Activated CD4-positive, alpha-beta memory T cell treated with anti-CD3 and anti-CD28 coated beads for 36 hours (primary cell): ENCODE measurements around the gene HUNK. TPM values are rescaled to one million over a fixed set of nuclear protein-coding genes. Genes with fewer than 3 reads are reported as not detected.

Experiments
- CTCF ChIA-PET: fragments of 350-600 bp; sonication (Branson Sonifier 250); formaldehyde crosslinking; loops from one replicate; lab custom pipeline; 2021; ENCODE audit warnings: antibody characterized with exemption, inconsistent platforms; lab: Charles Lee
- POLR2A ChIA-PET: fragments of 350-600 bp; sonication (Branson Sonifier 250); formaldehyde crosslinking; loops from one replicate; lab custom pipeline; 2021; ENCODE audit warnings: antibody characterized with exemption; lab: Charles Lee
- DNase-seq: peaks from one replicate; pipeline ENCODE4 v3.0.0-alpha.2; 2020
- H3K27ac Mint-ChIP-seq: one replicate; pipeline ENCODE4 v1.8.0; 2021; ENCODE audit warnings: mixed read lengths
- H3K27me3 Mint-ChIP-seq: one replicate; pipeline ENCODE4 v1.8.0; 2021; ENCODE audit warnings: mixed read lengths
- H3K36me3 Mint-ChIP-seq: one replicate; pipeline ENCODE4 v1.8.0; 2021; ENCODE audit warnings: mixed read lengths
- H3K4me1 Mint-ChIP-seq: one replicate; pipeline ENCODE4 v1.8.0; 2021; ENCODE audit warnings: low read depth, mixed read lengths
- H3K4me3 Mint-ChIP-seq: one replicate; pipeline ENCODE4 v1.8.0; 2021; ENCODE audit warnings: mild to moderate bottlenecking, mixed read lengths
- H3K9me3 Mint-ChIP-seq: one replicate; pipeline ENCODE4 v1.8.0; 2021; ENCODE audit warnings: mixed read lengths
- intact Hi-C: fragments of 100-400 bp; cut with micrococcal nuclease; formaldehyde crosslinking; loops from one replicate; pipeline ENCODE4 v1.15.1; 2023
- total RNA-seq, 2 experiments: library from RNA; stranded (reverse); gene quantifications; one replicate each; pipeline ENCODE4 v1.2.3, GENCODE V29; 2021

The HUNK gene
- total RNA-seq, 2 experiments from 2014 or later, result 0.10 to 0.17 TPM

DNA sequence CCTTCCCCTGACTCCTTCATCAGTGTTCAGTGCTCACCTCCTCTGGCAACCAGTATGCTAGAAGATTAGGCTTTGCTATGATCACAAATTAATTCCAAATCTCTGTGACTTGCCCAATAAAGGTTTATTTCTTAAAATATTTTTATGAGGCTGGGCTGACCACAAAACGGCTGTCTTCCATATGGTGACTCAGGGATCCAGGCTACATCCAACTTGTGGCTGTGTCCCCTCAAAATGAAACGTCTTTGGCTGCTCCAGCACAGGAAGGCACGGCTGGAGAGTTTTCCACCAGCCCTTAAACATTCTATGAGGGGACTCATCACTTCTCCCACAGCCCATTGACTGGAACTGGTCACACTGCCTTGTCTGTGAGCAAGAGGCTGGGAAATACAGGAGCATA is 131.5 kb downstream of the HUNK start:
- no peak for DNase-seq
- no peaks in the 10 kb centered on the region for H3K36me3 Mint-ChIP-seq
- no peaks in the 10 kb centered on the region for H3K9me3 Mint-ChIP-seq
- H3K27ac Mint-ChIP-seq, result no peak overlapping the region
- no peaks in the 10 kb centered on the region for H3K4me1 Mint-ChIP-seq
- CTCF ChIA-PET, result no interaction called here
- POLR2A ChIA-PET, result no interaction called here
- intact Hi-C loops, result no loop called here
- H3K27me3 Mint-ChIP-seq, result peaks cover 8% of the 10 kb centered on the region
- H3K4me3 Mint-ChIP-seq, result no peak overlapping the region

DNA sequence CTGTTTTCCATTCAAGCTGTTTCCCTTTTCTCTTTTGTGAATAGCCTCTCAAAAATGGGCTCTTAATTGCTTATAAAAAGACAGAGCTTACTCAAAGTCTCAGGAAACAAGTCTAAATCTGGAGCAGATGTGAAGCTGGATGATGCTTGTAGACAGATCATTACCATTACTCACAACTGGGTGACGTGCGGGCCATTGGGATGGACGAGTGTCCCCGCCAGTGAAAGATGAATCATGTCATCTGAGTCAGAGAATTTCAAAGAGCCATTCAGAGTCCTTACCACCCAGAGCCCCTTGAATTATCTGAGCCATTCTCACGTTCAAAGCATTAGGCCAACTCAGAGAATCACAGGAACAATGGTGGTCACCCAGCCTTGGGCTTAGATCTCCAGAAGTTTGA is 134.6 kb downstream of the HUNK start:
- H3K27me3 Mint-ChIP-seq, result peaks cover 8% of the 10 kb centered on the region
- no peaks in the 10 kb centered on the region for H3K36me3 Mint-ChIP-seq
- POLR2A ChIA-PET, result no interaction called here
- H3K4me3 Mint-ChIP-seq, result no peak overlapping the region
- intact Hi-C loops, result no loop called here
- H3K27ac Mint-ChIP-seq, result no peak overlapping the region
- no peaks in the 10 kb centered on the region for H3K4me1 Mint-ChIP-seq
- CTCF ChIA-PET, result no interaction called here
- no peak for DNase-seq
- H3K9me3 Mint-ChIP-seq, result no peaks in the 10 kb centered on the region

DNA sequence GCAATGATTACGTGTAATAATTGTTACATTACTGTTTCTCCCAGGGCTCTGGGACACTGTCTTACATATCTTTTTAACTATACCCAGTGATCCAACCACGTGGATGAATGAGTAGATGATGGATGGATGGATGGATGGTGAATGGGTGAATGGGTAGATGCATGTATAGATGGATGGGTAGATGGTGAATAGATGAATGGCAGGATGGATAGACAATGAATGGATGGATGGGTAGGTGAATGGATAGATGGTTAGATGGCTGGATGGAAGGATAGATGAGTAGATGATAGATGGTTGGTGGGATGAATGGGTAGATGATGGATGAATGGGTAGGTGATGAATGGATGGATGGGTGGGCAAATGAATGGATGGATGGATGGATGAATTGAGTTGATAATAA is 135.9 kb downstream of the HUNK start:
- Mint-ChIP-seq H3K27ac (no peak overlapping the region), H3K4me3 (no peak overlapping the region), H3K9me3 (no peaks in the 10 kb centered on the region), H3K36me3 (no peaks in the 10 kb centered on the region), H3K4me1 (no peaks in the 10 kb centered on the region), H3K27me3 (peaks cover 7% of the 10 kb centered on the region)
- intact Hi-C loops, result no loop called here
- POLR2A ChIA-PET, result no interaction called here
- no peak for DNase-seq
- CTCF ChIA-PET, result no interaction called here

DNA sequence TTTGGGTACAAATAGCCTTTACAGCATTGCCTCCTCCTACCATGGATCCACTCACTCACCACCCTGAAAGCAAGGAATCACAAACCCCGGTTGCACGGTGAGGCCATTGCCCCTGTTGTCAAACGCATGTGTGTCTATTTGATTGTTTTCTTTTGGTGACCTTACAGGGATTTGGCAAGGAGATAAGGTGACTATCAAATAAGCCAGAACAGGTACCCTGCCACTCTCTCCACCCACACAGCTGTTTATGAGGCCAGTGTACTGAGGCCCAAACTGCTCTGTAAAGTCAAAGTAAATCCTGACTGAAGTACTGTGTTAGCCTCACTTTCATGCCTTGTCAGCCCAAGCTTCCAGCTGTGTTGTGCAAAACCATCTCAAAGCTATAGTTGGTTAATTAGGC is 136.4 kb downstream of the HUNK start:
- ChIA-PET CTCF (no interaction called here), POLR2A (no interaction called here)
- Mint-ChIP-seq H3K27me3 (peaks cover 5% of the 10 kb centered on the region), H3K36me3 (no peaks in the 10 kb centered on the region), H3K4me3 (no peak overlapping the region), H3K9me3 (no peaks in the 10 kb centered on the region), H3K4me1 (no peaks in the 10 kb centered on the region), H3K27ac (no peak overlapping the region)
- intact Hi-C loops, result no loop called here
- DNase-seq, result no peak

DNA sequence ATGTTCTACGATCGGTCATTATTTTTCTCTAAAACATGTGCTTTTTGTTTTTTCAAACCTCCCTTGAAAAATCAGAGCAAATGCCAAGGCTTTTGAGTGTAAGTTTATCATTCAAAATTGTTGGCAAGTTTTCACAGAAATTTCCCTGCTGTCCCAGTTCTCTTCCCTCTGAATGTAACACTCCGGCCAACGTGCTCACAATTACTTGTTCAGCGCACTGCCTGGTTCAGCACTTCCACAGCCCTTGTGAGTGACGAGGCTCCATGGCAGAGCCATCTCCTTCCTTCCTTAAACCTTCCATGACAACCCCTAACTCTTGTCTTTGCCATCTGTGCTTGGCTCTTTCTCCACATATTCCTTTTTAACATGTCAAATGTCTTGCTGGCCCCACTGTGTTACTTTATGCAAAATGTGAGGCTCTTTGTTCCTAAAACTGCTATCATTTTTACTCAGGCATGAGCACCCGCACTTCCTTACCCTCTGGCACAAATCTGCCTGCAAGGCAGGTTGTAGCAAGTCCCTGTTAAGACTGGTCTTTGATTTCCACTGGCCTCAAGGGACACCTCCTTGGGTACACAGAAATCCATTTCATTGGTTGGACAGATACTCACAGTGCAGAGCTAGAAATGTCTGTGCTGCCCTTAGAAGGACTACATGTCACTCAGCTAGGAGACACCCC is 142.8 kb downstream of the HUNK start:
- H3K27me3 Mint-ChIP-seq, result no peaks in the 10 kb centered on the region
- no peak overlapping the region for H3K27ac Mint-ChIP-seq
- intact Hi-C loops, result no loop called here
- CTCF ChIA-PET, result no interaction called here
- H3K4me3 Mint-ChIP-seq, result no peak overlapping the region
- H3K4me1 Mint-ChIP-seq, result no peaks in the 10 kb centered on the region
- DNase-seq, result no peak
- POLR2A ChIA-PET, result no interaction called here
- no peaks in the 10 kb centered on the region for H3K36me3 Mint-ChIP-seq
- H3K9me3 Mint-ChIP-seq, result no peaks in the 10 kb centered on the region

DNA sequence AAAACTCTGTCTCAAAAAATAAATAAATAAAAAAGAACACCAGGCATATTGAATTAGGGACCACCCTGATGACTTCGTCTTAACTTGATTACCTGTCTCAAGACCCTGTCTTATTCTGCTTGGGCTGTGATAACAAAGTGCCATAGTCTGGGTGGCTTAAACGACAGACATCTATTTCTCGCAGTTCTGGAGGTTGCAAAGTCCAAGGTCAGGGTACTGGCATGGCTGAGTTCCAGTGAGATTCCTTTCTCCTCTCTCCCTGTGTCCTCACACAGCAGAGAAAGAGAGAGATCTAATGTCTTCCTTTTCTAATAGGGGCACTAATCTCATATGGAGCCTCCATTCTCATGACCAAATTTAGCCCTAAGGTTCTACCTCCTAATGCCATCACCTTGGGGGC is 145.6 kb downstream of the HUNK start:
- intact Hi-C loops, result no loop called here
- Mint-ChIP-seq H3K4me3 (no peak overlapping the region), H3K27ac (no peak overlapping the region), H3K36me3 (no peaks in the 10 kb centered on the region), H3K27me3 (no peaks in the 10 kb centered on the region), H3K4me1 (no peaks in the 10 kb centered on the region), H3K9me3 (no peaks in the 10 kb centered on the region)
- POLR2A ChIA-PET, result no interaction called here
- CTCF ChIA-PET, result no interaction called here
- no peak for DNase-seq

DNA sequence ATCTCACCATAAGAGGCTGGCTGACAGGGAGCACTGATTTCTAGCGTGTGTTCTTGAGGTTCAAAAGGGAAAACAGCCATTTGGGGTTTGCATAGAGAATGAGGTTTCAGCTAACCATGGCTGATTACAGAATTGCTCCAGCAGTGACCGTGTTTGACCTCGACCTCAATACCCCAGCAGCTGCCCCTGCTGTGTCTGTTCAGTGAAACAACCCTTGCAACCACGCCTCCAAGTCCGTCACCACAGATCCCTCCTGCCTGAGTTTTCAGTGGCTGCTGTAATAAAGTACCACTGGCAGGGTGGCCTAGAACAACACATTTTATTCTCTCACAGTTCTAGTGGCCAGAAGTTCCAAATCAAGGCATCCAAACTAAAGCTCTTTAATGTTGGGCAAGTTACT is 147.7 kb downstream of the HUNK start:
- intact Hi-C loops, result no loop called here
- Mint-ChIP-seq H3K27ac (no peak overlapping the region), H3K4me3 (no peak overlapping the region), H3K36me3 (no peaks in the 10 kb centered on the region), H3K4me1 (no peaks in the 10 kb centered on the region), H3K27me3 (no peaks in the 10 kb centered on the region), H3K9me3 (no peaks in the 10 kb centered on the region)
- ChIA-PET POLR2A (no interaction called here), CTCF (no interaction called here)
- no peak for DNase-seq

DNA sequence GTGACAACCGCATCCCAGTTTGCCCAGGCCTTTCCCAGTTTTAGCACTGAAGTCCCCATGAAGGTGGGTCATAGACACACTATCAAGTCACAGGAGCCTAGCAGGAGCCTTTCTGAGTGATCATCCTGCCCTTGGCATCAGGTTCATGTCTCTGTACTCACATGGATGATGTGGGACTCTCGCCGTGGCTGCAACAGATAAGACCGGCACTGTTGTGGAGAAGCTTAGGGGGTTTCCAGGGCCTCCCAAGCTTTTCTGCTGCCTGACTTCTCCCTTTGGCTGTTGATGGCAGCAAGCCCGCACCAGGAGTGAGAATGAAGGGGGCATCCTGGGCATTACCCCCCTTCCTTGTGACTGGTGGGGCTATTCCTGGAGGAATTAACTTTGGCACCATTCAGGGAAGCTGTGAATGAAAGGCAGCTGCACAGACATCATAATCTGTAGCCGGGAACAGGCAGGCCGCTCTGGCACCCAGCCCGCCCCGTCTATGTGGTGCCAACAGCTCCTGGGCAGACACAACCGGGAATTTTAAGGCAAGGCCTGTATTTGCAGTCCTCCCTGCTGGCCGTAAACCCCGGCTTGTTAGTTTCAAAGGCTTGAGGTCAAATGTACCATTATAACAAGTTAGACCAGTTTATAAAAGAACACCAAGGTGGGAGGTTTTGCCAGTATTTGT is 148.6 kb downstream of the HUNK start:
- Mint-ChIP-seq H3K9me3 (no peaks in the 10 kb centered on the region), H3K27ac (no peak overlapping the region), H3K27me3 (no peaks in the 10 kb centered on the region), H3K4me3 (no peak overlapping the region), H3K36me3 (no peaks in the 10 kb centered on the region), H3K4me1 (no peaks in the 10 kb centered on the region)
- intact Hi-C loops, result no loop called here
- ChIA-PET CTCF (no interaction called here), POLR2A (no interaction called here)
- no peak for DNase-seq

DNA sequence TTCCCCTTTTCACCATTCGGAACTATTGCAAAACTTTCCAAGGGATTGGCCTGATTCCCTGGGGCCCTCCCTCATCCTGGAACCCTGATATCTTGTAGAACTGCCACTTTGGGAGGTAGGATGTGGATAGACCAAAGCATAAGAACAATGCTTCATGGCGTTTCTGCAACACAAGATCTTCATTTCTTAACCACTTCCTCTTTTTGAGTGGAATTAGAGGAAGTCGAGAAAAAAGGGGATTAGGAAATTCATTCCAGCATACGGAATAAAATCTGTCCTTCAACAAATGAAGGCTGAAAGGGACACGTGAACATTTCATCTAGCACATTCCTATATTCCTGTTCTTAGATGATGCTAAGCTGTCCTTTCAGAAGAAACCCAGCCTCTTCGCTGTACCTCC is 149.3 kb downstream of the HUNK start:
- Mint-ChIP-seq H3K9me3 (no peaks in the 10 kb centered on the region), H3K27me3 (no peaks in the 10 kb centered on the region), H3K36me3 (no peaks in the 10 kb centered on the region), H3K4me3 (no peak overlapping the region), H3K4me1 (no peaks in the 10 kb centered on the region), H3K27ac (no peak overlapping the region)
- intact Hi-C loops, result no loop called here
- ChIA-PET CTCF (no interaction called here), POLR2A (no interaction called here)
- DNase-seq, result no peak

DNA sequence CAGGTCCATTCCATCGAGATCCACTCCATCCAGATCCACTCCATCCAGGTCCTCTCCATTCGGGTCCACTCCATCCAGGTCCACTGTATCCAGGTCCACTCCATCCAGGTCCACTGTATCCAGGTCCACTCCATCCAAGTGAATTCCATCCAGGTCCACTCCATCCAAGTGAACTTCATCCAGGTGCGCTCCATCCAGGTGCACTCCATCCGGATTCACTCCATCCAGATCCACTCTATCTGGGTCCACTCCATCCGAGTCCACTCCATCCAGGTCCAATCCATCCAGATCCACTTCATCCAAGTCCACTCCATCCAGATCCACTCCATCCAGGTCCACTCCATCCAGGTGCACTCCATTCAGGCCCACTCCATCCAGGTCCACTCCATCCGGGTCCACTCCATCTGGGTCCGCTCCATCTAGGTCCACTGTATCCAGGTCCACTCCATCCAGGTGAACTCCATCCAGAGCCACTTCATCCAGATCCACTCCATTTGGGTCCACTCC is 157.4 kb downstream of the HUNK start:
- no peak overlapping the region for H3K27ac Mint-ChIP-seq
- DNase-seq, result no peak
- H3K27me3 Mint-ChIP-seq, result no peaks in the 10 kb centered on the region
- intact Hi-C loops, result no loop called here
- H3K4me1 Mint-ChIP-seq, result no peaks in the 10 kb centered on the region
- H3K36me3 Mint-ChIP-seq, result no peaks in the 10 kb centered on the region
- CTCF ChIA-PET, result no interaction called here
- no peak overlapping the region for H3K4me3 Mint-ChIP-seq
- no peaks in the 10 kb centered on the region for H3K9me3 Mint-ChIP-seq
- POLR2A ChIA-PET, result no interaction called here

DNA sequence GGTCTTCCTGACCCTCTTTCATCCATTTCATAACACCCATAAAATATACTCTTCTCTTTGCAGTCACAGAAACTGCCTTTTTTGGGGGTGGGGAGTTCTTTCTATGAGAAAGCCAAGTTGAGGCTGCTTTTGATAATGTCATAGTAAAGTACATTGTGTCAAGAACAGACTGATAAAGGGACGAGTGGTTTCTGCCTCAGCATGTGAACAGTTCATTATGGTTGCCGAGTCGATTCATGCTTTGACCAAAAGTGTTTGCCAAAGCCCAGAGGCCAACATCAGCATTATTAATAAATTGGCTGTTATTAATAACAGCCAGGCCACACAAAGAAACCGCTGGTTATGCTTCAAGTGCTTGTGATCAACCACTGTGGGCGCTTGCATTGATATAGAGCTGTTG is 162.0 kb downstream of the HUNK start:
- ChIA-PET POLR2A (no interaction called here), CTCF (no interaction called here)
- peaks cover 4% of the 10 kb centered on the region for H3K27me3 Mint-ChIP-seq
- no peaks in the 10 kb centered on the region for H3K4me1 Mint-ChIP-seq
- no peak overlapping the region for H3K4me3 Mint-ChIP-seq
- H3K27ac Mint-ChIP-seq, result no peak overlapping the region
- H3K36me3 Mint-ChIP-seq, result no peaks in the 10 kb centered on the region
- intact Hi-C loops, result no loop called here
- no peaks in the 10 kb centered on the region for H3K9me3 Mint-ChIP-seq
- DNase-seq, result no peak

DNA sequence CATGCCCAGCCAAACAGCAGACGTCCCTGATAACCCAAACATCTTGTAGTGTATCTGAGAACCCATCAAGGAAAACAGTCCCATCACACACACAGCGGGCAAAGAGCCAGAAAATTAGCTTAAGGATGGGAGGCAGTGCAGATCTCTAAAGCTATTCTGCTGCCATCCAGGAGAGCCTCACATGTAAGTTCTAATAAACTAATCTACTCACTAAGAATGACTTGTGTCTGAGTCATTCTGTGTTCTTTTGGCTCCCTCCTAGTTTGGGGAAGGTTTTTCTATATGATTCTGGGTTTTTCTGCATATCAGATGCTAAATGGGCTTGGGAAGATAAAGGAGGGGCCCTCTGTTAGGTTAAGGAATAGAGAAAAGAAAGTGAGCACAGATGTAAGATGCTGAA is 162.8 kb downstream of the HUNK start:
- no peak for DNase-seq
- no peaks in the 10 kb centered on the region for H3K4me1 Mint-ChIP-seq
- intact Hi-C loops, result no loop called here
- no peak overlapping the region for H3K4me3 Mint-ChIP-seq
- H3K9me3 Mint-ChIP-seq, result no peaks in the 10 kb centered on the region
- ChIA-PET CTCF (no interaction called here), POLR2A (no interaction called here)
- peaks cover 7% of the 10 kb centered on the region for H3K27me3 Mint-ChIP-seq
- no peak overlapping the region for H3K27ac Mint-ChIP-seq
- no peaks in the 10 kb centered on the region for H3K36me3 Mint-ChIP-seq

DNA sequence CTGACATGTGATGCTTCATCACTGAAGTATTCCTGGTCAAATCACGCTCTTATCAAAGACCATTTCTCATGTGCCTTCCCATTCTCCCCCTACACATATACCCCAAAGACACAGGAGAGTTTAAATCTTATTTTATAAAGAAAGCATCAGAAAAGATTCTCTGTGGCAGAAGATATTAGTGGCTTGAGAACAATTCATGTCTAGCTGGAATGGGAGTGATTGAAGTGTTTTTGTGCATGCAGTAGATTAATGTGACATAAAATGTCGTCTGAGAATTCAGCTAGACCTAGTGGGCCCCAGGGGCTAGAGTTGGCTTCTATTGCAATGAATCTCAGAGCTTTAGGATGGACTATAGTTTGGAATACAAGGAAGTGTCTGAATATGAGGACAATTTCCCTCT is 163.9 kb downstream of the HUNK start:
- Mint-ChIP-seq H3K9me3 (no peaks in the 10 kb centered on the region), H3K4me3 (no peak overlapping the region), H3K27me3 (peaks cover 11% of the 10 kb centered on the region), H3K4me1 (no peaks in the 10 kb centered on the region), H3K27ac (no peak overlapping the region), H3K36me3 (no peaks in the 10 kb centered on the region)
- intact Hi-C loops, result no loop called here
- POLR2A ChIA-PET, result no interaction called here
- DNase-seq, result no peak
- CTCF ChIA-PET, result no interaction called here
